Mammary epithelial cell (primary cell): ENCODE measurements around the gene ANKRD11.

Source experiments
- EZH2 ChIP-seq: IDR thresholded peaks from 2 replicates; pipeline ENCODE4 v1.6.1; 2012; ENCODE audit warnings: low read length, inconsistent platforms, borderline replicate concordance
- TF ChIP-seq, protein P1 (sequence below), 2 donors: IDR thresholded peaks in 1 of 2; conservative IDR thresholded peaks in 1 of 2; 2 replicates each; pipeline ENCODE4 v1.5.1; 2011 to 2012; ENCODE audit warnings: inconsistent platforms in 2 of 2, low read length in 2 of 2, mild to moderate bottlenecking in 2 of 2, control low read depth in 1 of 2, low read depth in 1 of 2; ENCODE audit not compliant: insufficient read depth in 1 of 2; ENCODE audit errors: extremely low read depth in 1 of 2

DNA sequence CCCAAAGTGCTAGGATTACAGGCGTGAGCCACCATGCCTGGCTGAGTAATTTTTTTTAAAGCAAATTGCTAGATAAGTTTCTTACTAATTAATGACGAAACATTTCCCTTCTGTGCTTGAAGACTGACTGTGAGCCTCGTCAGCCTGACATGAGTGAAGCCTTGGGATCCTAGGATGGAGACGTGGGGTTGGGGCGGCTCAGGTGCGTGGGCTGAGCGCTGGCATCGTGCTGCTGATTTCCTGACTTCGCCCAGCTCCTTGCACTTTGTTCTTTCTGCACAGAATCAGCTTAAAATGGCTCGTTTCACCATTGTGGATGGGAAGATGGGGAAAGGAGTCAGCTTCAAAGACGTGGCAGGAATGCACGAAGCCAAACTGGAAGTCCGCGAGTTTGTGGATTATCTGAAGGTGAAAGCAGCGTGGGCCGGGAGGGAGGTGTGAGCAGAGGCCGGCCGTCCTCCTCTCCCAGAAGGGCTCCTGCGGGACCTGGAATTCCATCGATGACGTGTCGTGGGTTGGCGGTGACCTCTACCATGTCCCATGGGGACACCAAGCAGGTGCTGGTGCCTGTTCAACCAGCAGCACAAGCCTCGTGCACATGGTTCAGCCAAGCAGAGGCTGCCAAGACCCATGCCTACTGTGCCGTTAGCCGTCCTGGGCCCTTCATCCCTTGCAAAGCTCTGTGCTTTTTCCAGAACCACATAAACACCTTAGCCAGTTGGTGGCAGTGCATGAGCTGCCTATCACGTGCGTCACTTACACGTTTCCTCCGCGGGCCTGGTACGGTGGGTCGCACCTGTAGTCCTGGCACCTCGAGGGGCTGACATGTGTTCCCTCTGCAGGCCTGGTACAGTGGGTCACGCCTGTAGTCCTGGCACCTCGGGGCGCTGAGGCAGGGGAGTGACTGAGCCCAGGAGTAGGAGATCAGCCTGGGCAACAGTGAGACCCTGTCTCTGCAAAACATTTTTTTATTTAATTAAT is 40.3 kb upstream of the ANKRD11 start:
- TF ChIP-seq, protein P1, sequence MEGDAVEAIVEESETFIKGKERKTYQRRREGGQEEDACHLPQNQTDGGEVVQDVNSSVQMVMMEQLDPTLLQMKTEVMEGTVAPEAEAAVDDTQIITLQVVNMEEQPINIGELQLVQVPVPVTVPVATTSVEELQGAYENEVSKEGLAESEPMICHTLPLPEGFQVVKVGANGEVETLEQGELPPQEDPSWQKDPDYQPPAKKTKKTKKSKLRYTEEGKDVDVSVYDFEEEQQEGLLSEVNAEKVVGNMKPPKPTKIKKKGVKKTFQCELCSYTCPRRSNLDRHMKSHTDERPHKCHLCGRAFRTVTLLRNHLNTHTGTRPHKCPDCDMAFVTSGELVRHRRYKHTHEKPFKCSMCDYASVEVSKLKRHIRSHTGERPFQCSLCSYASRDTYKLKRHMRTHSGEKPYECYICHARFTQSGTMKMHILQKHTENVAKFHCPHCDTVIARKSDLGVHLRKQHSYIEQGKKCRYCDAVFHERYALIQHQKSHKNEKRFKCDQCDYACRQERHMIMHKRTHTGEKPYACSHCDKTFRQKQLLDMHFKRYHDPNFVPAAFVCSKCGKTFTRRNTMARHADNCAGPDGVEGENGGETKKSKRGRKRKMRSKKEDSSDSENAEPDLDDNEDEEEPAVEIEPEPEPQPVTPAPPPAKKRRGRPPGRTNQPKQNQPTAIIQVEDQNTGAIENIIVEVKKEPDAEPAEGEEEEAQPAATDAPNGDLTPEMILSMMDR (conservative IDR thresholded peaks at IDR 0.05 in 1 of 2, IDR thresholded peaks at IDR 0.05 in 1 of 2; ENCODE audit: extremely low read depth in 1 of 2, insufficient read depth in 1 of 2, low read depth in 1 of 2, low read length in 2 of 2) = no peak
- no peak for TF ChIP-seq EZH2
